ENCODE data around the gene KRTAP5-3. TPM values are rescaled to one million over a fixed set of nuclear protein-coding genes. Genes with fewer than 3 reads are reported as not detected.

KRTAP5-3 gene
- total RNA-seq, 2 donors from 2014 or later: not detected

DNA sequence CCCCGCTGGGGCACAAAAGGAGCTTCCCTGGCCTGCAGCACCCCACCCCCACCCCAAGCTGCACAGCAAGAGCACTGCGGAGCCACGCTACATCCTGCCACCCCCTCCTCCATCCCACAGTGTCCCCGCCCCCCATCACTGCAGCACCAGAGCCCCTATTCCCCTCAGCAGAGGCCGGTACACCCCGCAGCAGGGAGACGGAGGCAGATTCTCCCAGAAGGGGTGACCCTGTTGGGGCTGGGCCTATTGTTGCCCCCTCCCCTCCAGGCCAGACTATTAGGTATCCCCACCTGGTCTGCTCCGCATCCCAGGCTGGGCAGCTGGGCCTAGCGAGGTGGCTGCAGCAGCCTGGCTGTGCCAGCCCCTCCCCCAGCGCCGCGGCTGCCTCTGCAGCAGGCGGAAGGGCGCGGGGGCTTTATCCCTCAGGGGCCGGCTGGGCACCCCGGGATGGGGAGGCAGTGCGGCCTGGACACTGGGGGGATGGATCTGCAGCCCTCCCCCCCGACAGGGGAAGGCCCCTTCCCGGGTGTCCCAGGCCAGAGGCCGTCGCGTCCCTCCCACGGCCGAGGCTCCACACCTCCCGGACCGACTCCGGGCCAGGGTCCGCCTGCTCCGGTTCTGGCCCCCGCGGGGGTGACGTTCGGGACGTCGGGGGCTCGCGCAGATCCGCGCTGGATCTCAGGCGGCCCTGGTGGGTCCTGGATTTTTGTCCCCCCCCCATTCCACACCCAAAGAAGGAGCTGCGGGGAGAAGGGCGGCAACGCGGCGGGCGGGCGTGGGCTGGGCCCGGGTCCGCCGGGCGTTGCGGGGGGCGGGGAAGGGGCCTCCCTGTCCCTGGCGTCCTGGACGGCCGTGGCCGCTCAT, 37.1 kb downstream of the KRTAP5-3 start:
- no peak for ATAC-seq
- intact Hi-C loops (cut with DNase I, micrococcal nuclease): no loop called here
- peak; percentile 41 to 63 for DNase-seq

DNA sequence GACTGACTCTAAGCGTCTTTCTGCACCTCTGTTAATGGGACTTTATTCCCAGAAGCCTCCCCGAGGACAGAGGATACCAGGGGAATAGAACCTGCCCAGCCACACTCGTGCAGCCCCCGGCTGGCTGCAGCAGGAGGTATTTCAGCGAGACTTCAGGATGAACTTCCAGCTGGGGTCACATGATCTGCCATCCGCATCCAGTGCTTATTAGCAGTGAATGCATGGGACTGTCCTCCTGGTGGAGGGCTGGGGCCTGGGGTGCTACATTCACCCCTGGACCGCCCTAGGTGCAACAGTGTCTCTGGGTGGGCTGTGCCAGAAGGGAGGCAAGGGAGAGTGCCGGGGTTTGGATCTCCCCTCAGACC, 37.8 kb downstream of the KRTAP5-3 start:
- ATAC-seq (no peak), DNase-seq (no peak)
- intact Hi-C loops (cut with DNase I, micrococcal nuclease): no loop called here

GRCh38 chr11:1570001-1570453, 38.2 kb downstream of the KRTAP5-3 start:
- DNase-seq (peak in 1 of 2 donors; percentile 34), ATAC-seq (no peak)
- intact Hi-C loops (cut with DNase I, micrococcal nuclease): no loop called here

GRCh38 chr11:1569251-1569780, 38.9 kb downstream of the KRTAP5-3 start:
- ATAC-seq (peak; percentile 50), DNase-seq (peak; percentile 80 to 86)
- intact Hi-C loops (cut with DNase I, micrococcal nuclease): no loop called here

DNA sequence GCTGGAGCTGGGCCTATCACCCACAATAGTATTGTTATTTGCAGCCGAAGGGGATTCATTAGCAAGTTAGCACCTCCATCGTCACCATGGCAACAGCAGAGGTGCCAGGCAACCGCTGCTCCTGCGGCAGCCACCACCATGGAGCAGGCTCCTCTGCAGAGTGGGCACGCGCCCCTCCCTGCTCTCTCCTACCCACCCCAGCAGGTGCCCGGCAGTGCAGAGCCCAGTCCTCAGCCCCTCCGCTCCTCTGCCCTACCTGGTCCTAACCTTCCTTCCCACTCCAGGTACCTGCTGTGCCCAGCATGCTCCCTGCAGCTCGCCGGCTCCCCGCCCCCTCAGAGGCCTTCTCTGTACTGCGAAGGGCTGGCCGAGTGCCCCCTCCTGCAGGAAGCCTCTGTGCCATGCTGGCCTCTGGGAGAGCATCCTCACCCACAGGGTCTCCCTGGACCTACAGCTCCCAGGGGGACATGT, 39.8 kb downstream of the KRTAP5-3 start:
- intact Hi-C loops (cut with DNase I, micrococcal nuclease): no loop called here
- no peak for ATAC-seq
- DNase-seq: peak in 1 of 2 donors; percentile 30

GRCh38 chr11:1567721-1568100, 40.6 kb downstream of the KRTAP5-3 start:
- DNase-seq: no peak
- ATAC-seq: no peak
- intact Hi-C loops (cut with DNase I, micrococcal nuclease): no loop called here

DNA sequence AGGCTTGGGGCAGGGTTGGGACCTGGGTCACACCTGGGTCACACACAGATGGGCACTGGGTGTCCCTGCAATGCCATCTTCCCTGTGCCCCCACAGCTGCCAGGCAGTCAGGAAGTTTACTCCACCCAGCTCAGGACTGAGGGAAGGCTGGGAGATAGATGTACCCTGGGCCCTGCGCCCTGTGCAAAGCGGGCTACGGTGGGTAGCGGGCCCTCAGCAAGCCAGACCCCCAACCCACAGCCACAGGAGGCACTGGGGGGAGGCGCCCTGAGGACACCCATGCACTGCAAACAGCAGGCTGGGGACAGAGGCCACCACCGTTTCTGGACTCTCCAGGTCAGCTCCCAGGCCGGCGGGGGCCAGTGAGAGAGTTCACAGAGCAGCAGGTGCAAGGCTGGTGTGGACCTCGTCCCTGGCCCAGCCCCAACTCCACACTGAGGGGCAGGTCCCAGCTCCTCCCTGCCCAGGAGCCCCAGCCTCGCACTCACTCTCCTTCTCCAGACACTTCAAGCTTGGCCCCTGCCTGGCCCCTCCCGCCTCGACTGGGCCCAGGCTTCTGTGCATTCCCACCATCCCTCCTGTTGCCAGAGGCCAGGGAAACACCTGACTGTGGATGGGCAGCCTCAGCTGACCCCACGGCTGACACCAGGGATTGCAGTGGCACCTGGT, 41.1 kb downstream of the KRTAP5-3 start:
- DNase-seq: no peak
- intact Hi-C loops (cut with DNase I, micrococcal nuclease): no loop called here
- ATAC-seq: no peak

- intact Hi-C loops (cut with DNase I, micrococcal nuclease): no loop called here
- DNase-seq (no peak), ATAC-seq (no peak)
Observed at GRCh38 chr11:1566381-1567051, 41.7 kb downstream of the KRTAP5-3 start.

DNA sequence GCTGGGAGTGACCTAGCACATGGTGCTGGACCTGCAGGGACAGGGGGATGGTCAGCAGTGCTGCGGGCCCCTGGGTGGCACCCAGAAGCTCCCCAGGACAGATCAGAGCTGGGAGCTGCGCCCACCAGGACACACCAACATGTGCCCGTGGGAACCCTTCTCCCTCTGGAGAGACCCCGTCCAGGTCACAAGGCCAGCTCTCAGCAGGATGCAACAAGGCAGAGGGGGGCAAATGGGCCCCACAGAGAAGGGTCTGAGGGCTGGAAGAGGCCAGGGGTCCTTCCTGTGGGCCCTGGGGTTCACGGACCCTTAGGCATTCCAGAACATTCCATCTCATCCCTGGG, 42.4 kb downstream of the KRTAP5-3 start:
- intact Hi-C loops (cut with DNase I, micrococcal nuclease): no loop called here
- ATAC-seq (no peak), DNase-seq (no peak)

GRCh38 chr11:1565173-1565903, 42.9 kb downstream of the KRTAP5-3 start:
- intact Hi-C loops (cut with DNase I, micrococcal nuclease): no loop called here
- DNase-seq (peak in 1 of 2 donors; percentile 25), ATAC-seq (no peak)

DNA sequence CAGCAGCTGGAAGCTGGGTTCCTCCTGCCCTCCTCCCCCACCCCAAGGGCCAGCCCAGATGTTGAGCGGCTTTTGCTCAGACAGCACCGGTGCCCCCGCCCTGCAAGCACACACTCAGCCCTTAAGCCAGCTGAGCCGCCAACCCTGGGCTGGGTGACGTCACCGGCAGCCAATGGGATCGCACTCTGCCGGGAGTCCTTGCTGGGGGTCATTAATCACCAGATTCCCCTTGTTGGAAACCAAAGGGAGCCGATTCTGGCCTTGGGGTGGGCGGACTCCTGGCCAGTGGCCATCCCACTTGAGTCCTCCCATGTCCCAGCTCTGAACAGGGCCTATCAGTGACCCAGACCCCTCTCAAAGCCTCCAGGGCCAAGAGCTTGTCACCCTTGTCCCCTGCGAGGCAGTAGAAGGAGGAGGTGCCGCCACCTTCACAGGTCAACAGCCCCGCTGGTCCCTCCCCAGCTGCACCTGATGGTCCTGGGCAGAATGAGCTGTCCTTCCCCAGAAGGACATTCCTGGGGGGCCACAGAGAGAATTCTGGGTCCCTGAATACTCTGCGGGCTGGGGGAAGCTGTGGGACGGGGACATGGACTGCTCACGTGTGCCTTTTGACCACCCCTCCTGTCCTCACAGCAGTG, 43.6 kb downstream of the KRTAP5-3 start:
- DNase-seq (peak; percentile 75 to 76), ATAC-seq (peak; percentile 42)

DNA sequence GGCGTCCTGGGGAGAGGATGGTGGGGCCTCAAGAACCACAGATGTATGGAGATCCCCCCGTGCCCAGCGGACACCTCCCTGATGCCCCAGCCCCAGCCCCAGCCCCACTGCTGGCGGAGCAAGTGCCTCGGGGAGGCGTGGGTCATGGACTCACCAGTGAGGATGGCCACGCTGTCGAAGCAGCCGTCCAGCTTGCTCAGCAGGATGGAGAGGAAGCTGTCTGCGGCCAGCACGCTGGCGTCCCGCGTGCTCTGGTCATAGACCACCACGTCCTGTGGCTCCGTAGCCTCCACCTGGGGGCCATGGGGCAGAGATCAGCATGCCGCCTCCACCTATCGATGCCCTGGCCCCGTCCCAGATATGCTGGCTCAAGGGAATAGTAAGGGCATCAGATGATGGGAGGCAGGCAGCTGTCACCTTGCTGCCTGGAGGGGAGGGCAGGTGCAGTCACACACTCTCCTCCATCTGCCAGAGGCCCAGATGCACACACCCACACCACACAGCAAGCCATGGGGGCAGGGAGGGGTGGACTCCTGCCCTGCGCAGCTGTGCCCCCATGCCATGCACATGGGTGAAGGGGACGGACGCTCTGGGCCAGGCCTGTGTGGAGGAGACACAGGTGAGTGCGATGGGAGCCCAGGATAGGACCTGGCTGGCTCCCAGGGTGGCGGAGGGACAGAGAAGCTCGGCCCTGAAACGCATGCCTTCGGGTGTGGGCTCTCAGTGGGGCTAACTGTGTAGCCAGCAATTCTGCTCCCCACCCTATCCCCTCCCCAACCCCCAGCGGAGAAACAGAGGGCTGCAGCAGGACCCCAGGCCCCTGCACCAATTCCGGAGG, 44.3 kb downstream of the KRTAP5-3 start:
- ATAC-seq (no peak), DNase-seq (no peak)
- intact Hi-C loops (cut with DNase I, micrococcal nuclease): no loop called here

More for the DNA sequence above, 43.6 kb downstream of the KRTAP5-3 start:
- intact Hi-C loops (cut with DNase I, micrococcal nuclease): no loop called here

DNA sequence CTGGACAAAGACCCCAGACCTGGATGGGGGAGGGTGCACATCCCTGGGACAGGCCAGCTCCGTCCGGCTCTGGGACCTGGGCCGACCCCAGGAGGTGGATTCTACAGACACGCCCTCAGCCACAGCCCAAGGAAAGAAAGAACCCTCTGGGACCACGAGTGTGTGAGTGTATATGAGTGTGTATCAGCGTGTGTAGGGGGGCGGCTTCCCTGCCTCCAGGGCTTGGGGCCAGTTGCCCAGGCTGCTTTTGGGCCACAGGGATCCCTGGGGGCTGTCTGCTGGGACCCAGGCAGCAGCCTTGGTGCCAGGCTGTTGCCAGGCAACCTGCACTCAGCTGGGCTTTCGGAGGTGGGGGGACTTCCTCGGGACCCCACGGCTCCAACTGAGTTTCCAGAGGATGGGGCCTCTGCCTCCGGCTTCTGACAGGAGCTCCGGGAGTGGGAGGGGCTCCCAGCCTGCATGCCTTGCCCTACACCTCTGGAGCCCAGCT, 45.1 kb downstream of the KRTAP5-3 start:
- intact Hi-C loops (cut with DNase I, micrococcal nuclease): no loop called here
- ATAC-seq: no peak
- DNase-seq: no peak

- ATAC-seq: no peak
Observed at GRCh38 chr11:1562469-1563148, 45.7 kb downstream of the KRTAP5-3 start.

DNA sequence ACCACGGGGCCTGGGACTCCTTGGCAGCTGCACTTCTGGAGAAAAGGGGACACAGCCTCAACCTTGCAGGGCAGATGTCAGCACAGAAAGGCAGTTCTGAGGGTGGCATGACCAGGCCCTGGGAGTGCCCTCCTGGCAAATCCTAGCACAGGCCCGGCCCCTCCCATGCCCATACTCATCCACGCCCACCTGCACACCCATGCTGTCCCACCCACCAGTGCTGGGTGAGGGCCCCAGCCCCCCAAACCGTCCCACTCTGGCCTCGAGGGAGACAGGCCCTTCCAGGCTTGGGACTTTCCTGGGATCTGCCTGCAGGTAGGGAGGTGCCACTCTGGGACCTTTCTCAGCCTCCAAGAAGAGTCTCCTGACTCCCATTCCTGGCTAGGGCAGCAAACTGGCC, 46.3 kb downstream of the KRTAP5-3 start:
- ATAC-seq (no peak), DNase-seq (no peak)
- intact Hi-C loops (cut with DNase I, micrococcal nuclease): no loop called here

More at GRCh38 chr11:1562469-1563148, 45.7 kb downstream of the KRTAP5-3 start:
- no peak for DNase-seq
- intact Hi-C loops (cut with DNase I, micrococcal nuclease): no loop called here

GRCh38 chr11:1561266-1561665, 47.0 kb downstream of the KRTAP5-3 start:
- intact Hi-C loops (cut with DNase I, micrococcal nuclease): no loop called here
- DNase-seq (no peak), ATAC-seq (no peak)
